Ascending aorta (tissue), 2 donors: ENCODE results near the gene CSNK1E. TPM values are rescaled to one million over a fixed set of nuclear protein-coding genes. Genes with fewer than 3 reads are reported as not detected.

Experiments used
- DNase-seq, 2 donors: peaks; one replicate each; pipeline ENCODE4 v3.0.0-alpha.2; 2019; ENCODE audit warnings: low spot score in 2 of 2
- H3K27ac ChIP-seq, 2 donors: fragments of 200-600 bp; sonication (generic); one replicate each; pipeline ENCODE4 v1.5.1; 2016 to 2017; ENCODE audit warnings: mild to moderate bottlenecking in 1 of 2
- H3K27me3 ChIP-seq: fragments of 200-600 bp; sonication (generic); one replicate; pipeline ENCODE4 v1.5.1; 2017
- H3K36me3 ChIP-seq, 2 donors: fragments of 200-600 bp; sonication (generic); one replicate each; pipeline ENCODE4 v1.5.1; 2016
- H3K4me1 ChIP-seq, 2 donors: fragments of 200-600 bp; sonication (generic); one replicate each; pipeline ENCODE4 v1.5.1; 2016 to 2017; ENCODE audit warnings: mild to moderate bottlenecking in 1 of 2
- H3K4me3 ChIP-seq, 2 donors: fragments of 200-600 bp; sonication (generic); one replicate each; pipeline ENCODE4 v1.5.1; 2016 to 2017; ENCODE audit warnings: mild to moderate bottlenecking in 1 of 2
- H3K9me3 ChIP-seq, 2 donors: fragments of 200-600 bp; sonication (generic); one replicate each; pipeline ENCODE4 v1.5.1; 2016
- CTCF ChIP-seq, 3 experiments: fragments of 200-600 bp in 2 of 3; fragments of 450-650 bp in 1 of 3; sonication (generic) in 2 of 3; IDR thresholded peaks; one replicate each; pipeline ENCODE4 v1.5.1; 2016 to 2019; ENCODE audit warnings: antibody characterized with exemption in 3 of 3, mild to moderate bottlenecking in 1 of 3, moderate library complexity in 1 of 3
- intact Hi-C: fragments of 100-400 bp; cut with DNase I; formaldehyde crosslinking; loops from one replicate; pipeline ENCODE4 v1.15.1; 2023
- total RNA-seq: library from RNA; depleted of rRNA; stranded (reverse); fragments of >200 nt; gene quantifications from one replicate; pipeline ENCODE4 v1.1.0, GENCODE V29; 2016

CSNK1E gene
- total RNA-seq, 1 donor from 2014 or later = 185 TPM

- intact Hi-C loops = no loop called here
- H3K27me3 ChIP-seq = no peaks in the 10 kb centered on the region
- peaks cover 13 to 55% of the 10 kb centered on the region in 2 donors for H3K4me1 ChIP-seq
- H3K36me3 ChIP-seq = no peaks in the 10 kb centered on the region
- no peak overlapping the region for H3K4me3 ChIP-seq
- no peaks in the 10 kb centered on the region for H3K9me3 ChIP-seq
- peak overlapping the region; percentile 96 for H3K27ac ChIP-seq
- DNase-seq = no peak
- TF ChIP-seq CTCF (IDR thresholded peaks at IDR 0.05) = no peak
Observed at GRCh38 chr22:38269466-38269865, 47.8 kb downstream of the CSNK1E start.

GRCh38 chr22:38267086-38267485 is 50.1 kb downstream of the CSNK1E start:
- no peak overlapping the region for H3K4me3 ChIP-seq
- H3K27ac ChIP-seq = peak overlapping the region; percentile 31 to 51
- H3K9me3 ChIP-seq = no peaks in the 10 kb centered on the region
- no peak for DNase-seq
- no peaks in the 10 kb centered on the region for H3K27me3 ChIP-seq
- H3K4me1 ChIP-seq = peaks cover 10 to 52% of the 10 kb centered on the region in 2 donors
- no peaks in the 10 kb centered on the region for H3K36me3 ChIP-seq
- no peak for TF ChIP-seq CTCF (IDR thresholded peaks at IDR 0.05)
- intact Hi-C loops = no loop called here

- Histone ChIP-seq H3K4me3 (no peak overlapping the region), H3K27ac (peak overlapping the region; percentile 31 to 51), H3K4me1 (peaks cover 14 to 50% of the 10 kb centered on the region in 2 donors), H3K27me3 (no peaks in the 10 kb centered on the region), H3K9me3 (no peaks in the 10 kb centered on the region), H3K36me3 (no peaks in the 10 kb centered on the region)
- TF ChIP-seq CTCF (IDR thresholded peaks at IDR 0.05) = no peak
- intact Hi-C loops = no loop called here
- no peak for DNase-seq
Observed at GRCh38 chr22:38266120-38266519, 51.1 kb downstream of the CSNK1E start.

- Histone ChIP-seq H3K27me3 (no peaks in the 10 kb centered on the region), H3K4me3 (no peak overlapping the region), H3K9me3 (no peaks in the 10 kb centered on the region), H3K4me1 (peaks cover 13 to 43% of the 10 kb centered on the region in 2 donors), H3K27ac (peak overlapping the region in 1 of 2 donors; percentile 43), H3K36me3 (no peaks in the 10 kb centered on the region)
- no peak for DNase-seq
- TF ChIP-seq CTCF (IDR thresholded peaks at IDR 0.05) = no peak
- intact Hi-C loops = no loop called here
Observed at GRCh38 chr22:38264322-38264843, 52.9 kb downstream of the CSNK1E start.

- DNase-seq = peak in 1 of 2 donors; percentile 78
- intact Hi-C loops = no loop called here
- H3K4me3 ChIP-seq = no peak overlapping the region
- H3K9me3 ChIP-seq = no peaks in the 10 kb centered on the region
- H3K4me1 ChIP-seq = peaks cover 16 to 48% of the 10 kb centered on the region in 2 donors
- peak overlapping the region; percentile 83 to 88 for H3K27ac ChIP-seq
- peak; percentile 37 to 71 (median 48) for TF ChIP-seq CTCF (IDR thresholded peaks at IDR 0.05)
- H3K27me3 ChIP-seq = no peaks in the 10 kb centered on the region
- no peaks in the 10 kb centered on the region for H3K36me3 ChIP-seq
Observed at GRCh38 chr22:38262051-38262795, 55.0 kb downstream of the CSNK1E start.
